Measurements from ENCODE around the gene TEAD1.

- TF ChIP-seq, protein P1, sequence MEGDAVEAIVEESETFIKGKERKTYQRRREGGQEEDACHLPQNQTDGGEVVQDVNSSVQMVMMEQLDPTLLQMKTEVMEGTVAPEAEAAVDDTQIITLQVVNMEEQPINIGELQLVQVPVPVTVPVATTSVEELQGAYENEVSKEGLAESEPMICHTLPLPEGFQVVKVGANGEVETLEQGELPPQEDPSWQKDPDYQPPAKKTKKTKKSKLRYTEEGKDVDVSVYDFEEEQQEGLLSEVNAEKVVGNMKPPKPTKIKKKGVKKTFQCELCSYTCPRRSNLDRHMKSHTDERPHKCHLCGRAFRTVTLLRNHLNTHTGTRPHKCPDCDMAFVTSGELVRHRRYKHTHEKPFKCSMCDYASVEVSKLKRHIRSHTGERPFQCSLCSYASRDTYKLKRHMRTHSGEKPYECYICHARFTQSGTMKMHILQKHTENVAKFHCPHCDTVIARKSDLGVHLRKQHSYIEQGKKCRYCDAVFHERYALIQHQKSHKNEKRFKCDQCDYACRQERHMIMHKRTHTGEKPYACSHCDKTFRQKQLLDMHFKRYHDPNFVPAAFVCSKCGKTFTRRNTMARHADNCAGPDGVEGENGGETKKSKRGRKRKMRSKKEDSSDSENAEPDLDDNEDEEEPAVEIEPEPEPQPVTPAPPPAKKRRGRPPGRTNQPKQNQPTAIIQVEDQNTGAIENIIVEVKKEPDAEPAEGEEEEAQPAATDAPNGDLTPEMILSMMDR (IDR thresholded peaks at IDR 0.05; ENCODE audit: low read depth, low read length, missing input control): no peak
- TF ChIP-seq SP1 (IDR thresholded peaks at IDR 0.05) (no peak), TAF1 (conservative IDR thresholded peaks at IDR 0.05) (no peak), GABPA (IDR thresholded peaks at IDR 0.05 in 1 of 2, conservative IDR thresholded peaks at IDR 0.05 in 1 of 2) (no peak), JUND (IDR thresholded peaks at IDR 0.05) (no peak), RAD21 (IDR thresholded peaks at IDR 0.05) (no peak), FOXA1 (IDR thresholded peaks at IDR 0.05) (no peak), MAX (IDR thresholded peaks at IDR 0.05) (no peak)
- TF ChIP-seq, protein P2, sequence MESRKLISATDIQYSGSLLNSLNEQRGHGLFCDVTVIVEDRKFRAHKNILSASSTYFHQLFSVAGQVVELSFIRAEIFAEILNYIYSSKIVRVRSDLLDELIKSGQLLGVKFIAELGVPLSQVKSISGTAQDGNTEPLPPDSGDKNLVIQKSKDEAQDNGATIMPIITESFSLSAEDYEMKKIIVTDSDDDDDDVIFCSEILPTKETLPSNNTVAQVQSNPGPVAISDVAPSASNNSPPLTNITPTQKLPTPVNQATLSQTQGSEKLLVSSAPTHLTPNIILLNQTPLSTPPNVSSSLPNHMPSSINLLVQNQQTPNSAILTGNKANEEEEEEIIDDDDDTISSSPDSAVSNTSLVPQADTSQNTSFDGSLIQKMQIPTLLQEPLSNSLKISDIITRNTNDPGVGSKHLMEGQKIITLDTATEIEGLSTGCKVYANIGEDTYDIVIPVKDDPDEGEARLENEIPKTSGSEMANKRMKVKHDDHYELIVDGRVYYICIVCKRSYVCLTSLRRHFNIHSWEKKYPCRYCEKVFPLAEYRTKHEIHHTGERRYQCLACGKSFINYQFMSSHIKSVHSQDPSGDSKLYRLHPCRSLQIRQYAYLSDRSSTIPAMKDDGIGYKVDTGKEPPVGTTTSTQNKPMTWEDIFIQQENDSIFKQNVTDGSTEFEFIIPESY (IDR thresholded peaks at IDR 0.05): no peak
- TF ChIP-seq, protein P3, sequence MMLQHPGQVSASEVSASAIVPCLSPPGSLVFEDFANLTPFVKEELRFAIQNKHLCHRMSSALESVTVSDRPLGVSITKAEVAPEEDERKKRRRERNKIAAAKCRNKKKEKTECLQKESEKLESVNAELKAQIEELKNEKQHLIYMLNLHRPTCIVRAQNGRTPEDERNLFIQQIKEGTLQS (IDR thresholded peaks at IDR 0.05): no peak
Observed at GRCh38 chr11:12880327-12880726, 206.1 kb downstream of the TEAD1 start.

Measured in liver (tissue), 3 donors.